HepG2 (cell line): Measurements from ENCODE around the gene SIN3A. TPM values are rescaled to one million over a fixed set of nuclear protein-coding genes. Genes with fewer than 3 reads are reported as not detected.

ENCODE experiments used
- ADNP ChIP-seq: sonication (generic); formaldehyde crosslinking; IDR thresholded peaks from 2 replicates; pipeline ENCODE4 v1.4.0; 2020; ENCODE audit warnings: missing genetic modification reagents
- HHEX ChIP-seq: IDR thresholded peaks from 2 replicates; pipeline ENCODE4 v1.6.1; 2016; ENCODE audit warnings: control low read depth
- MED1 ChIP-seq: sonication (generic); formaldehyde crosslinking; IDR thresholded peaks from 2 replicates; pipeline ENCODE4 v1.4.0; 2020; ENCODE audit warnings: missing genetic modification reagents
- MIER3 ChIP-seq: IDR thresholded peaks from 2 replicates; pipeline ENCODE4 v1.6.1; 2016; ENCODE audit warnings: missing compliant biosample characterization, borderline replicate concordance
- REPIN1 ChIP-seq: sonication (generic); formaldehyde crosslinking; IDR thresholded peaks from 2 replicates; pipeline ENCODE4 v1.8.0; 2022; ENCODE audit warnings: missing genetic modification reagents, low read depth, mild to moderate bottlenecking, borderline replicate concordance
- SIX1 ChIP-seq: sonication (generic); formaldehyde crosslinking; IDR thresholded peaks from 2 replicates; pipeline ENCODE4 v1.4.0; 2020; ENCODE audit warnings: missing genetic modification reagents, borderline replicate concordance
- ZFX ChIP-seq: sonication (generic); formaldehyde crosslinking; IDR thresholded peaks from 2 replicates; pipeline ENCODE4 v1.4.0; 2020; ENCODE audit warnings: mild to moderate bottlenecking, low read depth, missing genetic modification reagents, moderate library complexity
- ZNF34 ChIP-seq: sonication (generic); formaldehyde crosslinking; IDR thresholded peaks from 2 replicates; pipeline ENCODE4 v1.4.0; 2020; ENCODE audit warnings: mild to moderate bottlenecking, missing genetic modification reagents, borderline replicate concordance
- ZNF430 ChIP-seq: sonication (generic); formaldehyde crosslinking; IDR thresholded peaks from 2 replicates; pipeline ENCODE4 v1.9.0; 2021; ENCODE audit warnings: mild to moderate bottlenecking, missing genetic modification reagents
- ZNF501 ChIP-seq: sonication (generic); formaldehyde crosslinking; IDR thresholded peaks from 2 replicates; pipeline ENCODE4 v1.5.1; 2020; ENCODE audit warnings: mild to moderate bottlenecking, moderate library complexity, missing genetic modification reagents
- ZNF510 ChIP-seq: sonication (generic); formaldehyde crosslinking; IDR thresholded peaks from 2 replicates; pipeline ENCODE4 v1.4.0; 2020; ENCODE audit warnings: low read depth, mild to moderate bottlenecking, missing genetic modification reagents
- ZNF557 ChIP-seq: sonication (generic); formaldehyde crosslinking; IDR thresholded peaks from 2 replicates; pipeline ENCODE4 v1.4.0; 2020; ENCODE audit warnings: missing genetic modification reagents
- ZNF607 ChIP-seq: sonication (generic); formaldehyde crosslinking; IDR thresholded peaks from 2 replicates; pipeline ENCODE4 v1.5.1; 2020; ENCODE audit warnings: missing genetic modification reagents, mild to moderate bottlenecking, borderline replicate concordance
- ZNF652 ChIP-seq: IDR thresholded peaks from 2 replicates; pipeline ENCODE4 v1.6.1; 2016; ENCODE audit warnings: low read depth, borderline replicate concordance
- ZNF777 ChIP-seq: sonication (generic); formaldehyde crosslinking; IDR thresholded peaks from 2 replicates; pipeline ENCODE4 v1.4.0; 2020; ENCODE audit warnings: missing genetic modification reagents
- ZNF782 ChIP-seq: sonication (generic); formaldehyde crosslinking; IDR thresholded peaks from 2 replicates; pipeline ENCODE4 v1.4.0; 2020; ENCODE audit warnings: missing genetic modification reagents, mild to moderate bottlenecking, borderline replicate concordance
- polyA plus RNA-seq, 8 experiments: library from polyadenylated mRNA; depleted of rRNA in 3 of 8; stranded (reverse) in 7 of 8; unstranded in 1 of 8; fragments of >200 nt; fragmentation: Illumina TruSeq in 4 of 8; extraction: Trizol in 4 of 8; gene quantifications; 2 replicates each; pipeline versions ENCODE4 v1.2.1 to v1.2.3, GENCODE V29; 2011 to 2016; ENCODE audit warnings: low read depth in 4 of 8, missing spikeins in 1 of 8, mixed read lengths in 1 of 8; ENCODE audit not compliant: insufficient read depth in 1 of 8
- total RNA-seq, 5 experiments: library from RNA; depleted of rRNA; stranded (reverse); fragments of >200 nt; fragmentation: Illumina TruSeq; extraction: Trizol; gene quantifications; 2 replicates each; pipeline ENCODE4 v1.2.3, GENCODE V29; 2016; ENCODE audit warnings: low read depth in 1 of 5
- TF ChIP-seq, protein P1 (sequence below): sonication (generic); formaldehyde crosslinking; IDR thresholded peaks from 2 replicates; pipeline ENCODE4 v1.5.1; 2020; ENCODE audit warnings: missing genetic modification reagents, mild to moderate bottlenecking, borderline replicate concordance
- TF ChIP-seq, protein P2 (sequence below): sonication (generic); formaldehyde crosslinking; IDR thresholded peaks from 2 replicates; pipeline ENCODE4 v1.8.1; 2023; ENCODE audit warnings: missing genetic modification reagents, mild to moderate bottlenecking, borderline replicate concordance
- TF ChIP-seq, protein P3 (sequence below): sonication (generic); formaldehyde crosslinking; IDR thresholded peaks from 2 replicates; pipeline ENCODE4 v1.4.0; 2020; ENCODE audit warnings: mild to moderate bottlenecking, missing genetic modification reagents

The SIN3A gene
- total and polyA plus RNA-seq, 2 of the 13 experiments (the other 11 are each of a cell fraction or from before 2014, with no cell fraction given), result 16.1 to 28.1 TPM

DNA sequence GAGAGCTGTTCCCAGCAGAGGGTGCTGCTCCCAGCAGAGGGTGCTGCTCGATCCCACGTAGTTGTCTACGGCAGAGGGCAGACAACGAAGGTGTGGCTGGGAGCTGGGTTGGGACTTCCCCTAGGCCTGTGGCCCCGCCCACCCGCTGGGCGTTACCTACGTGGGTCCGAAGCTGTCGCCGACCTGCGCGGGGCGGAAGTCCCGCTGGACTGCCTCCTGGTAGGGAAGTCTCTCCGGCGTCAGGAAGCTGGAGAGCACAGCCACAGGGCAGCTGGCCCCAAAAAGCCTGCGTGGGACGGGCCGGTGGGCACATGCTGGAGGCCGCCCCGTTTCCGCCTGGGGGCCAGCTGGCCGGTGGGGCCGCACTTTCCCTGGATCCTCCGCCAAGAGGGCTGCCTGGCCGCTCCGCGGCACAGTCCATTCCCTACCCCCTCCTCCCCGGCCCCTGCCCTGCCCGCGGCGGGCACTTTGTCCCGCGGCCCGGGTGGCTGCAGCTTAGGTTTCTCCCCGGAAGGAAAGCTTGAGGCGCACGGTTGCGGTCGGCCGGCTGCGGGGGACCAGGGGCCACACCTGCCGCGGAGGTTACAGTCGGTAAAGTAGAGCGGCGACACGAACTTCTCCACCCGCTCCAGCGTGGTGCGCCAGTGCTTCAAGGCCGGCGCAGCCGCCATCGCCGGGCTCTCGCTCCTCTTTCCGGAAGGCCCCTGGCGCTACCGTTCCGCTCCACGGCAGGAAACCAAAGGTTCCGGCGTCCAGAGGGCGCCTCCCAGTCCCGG, 83.4 kb downstream of the SIN3A start, which contains the start of gene MAN2C1 (continued):
- peak; percentile 88 for TF ChIP-seq ZFX
- 0 out of 2 replicates have a peak, but pooled peaks have one; percentile 61 for TF ChIP-seq ZNF430 (CRISPR knock-in tag)
- TF ChIP-seq, protein P1, sequence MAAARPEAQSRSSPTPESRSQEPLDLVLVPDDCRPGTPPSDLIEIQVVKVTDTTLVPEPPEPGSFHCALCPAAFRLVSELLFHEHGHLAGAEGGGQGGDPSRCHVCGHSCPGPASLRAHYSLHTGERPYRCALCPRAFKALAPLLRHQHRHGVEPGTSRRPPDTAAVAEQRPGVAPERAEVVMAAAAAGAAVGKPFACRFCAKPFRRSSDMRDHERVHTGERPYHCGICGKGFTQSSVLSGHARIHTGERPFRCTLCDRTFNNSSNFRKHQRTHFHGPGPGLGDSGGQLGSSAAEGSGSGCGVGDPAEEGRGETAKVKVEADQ (CRISPR knock-in tag), result peak; percentile 90; the same call in 1 of the 2 replicates
- TF ChIP-seq ZNF34, result no peak; the same call in 1 of the 2 replicates
- TF ChIP-seq, protein P2, sequence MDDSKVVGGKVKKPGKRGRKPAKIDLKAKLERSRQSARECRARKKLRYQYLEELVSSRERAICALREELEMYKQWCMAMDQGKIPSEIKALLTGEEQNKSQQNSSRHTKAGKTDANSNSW (CRISPR knock-in tag), result no peak
- peak; percentile 86; the same call in 1 of the 2 replicates for TF ChIP-seq MIER3
- TF ChIP-seq HHEX (CRISPR knock-in tag), result no peak
- TF ChIP-seq ZNF501, result no peak; the same call in 1 of the 2 replicates
- TF ChIP-seq ZNF510, result no peak; the same call in 1 of the 2 replicates
- TF ChIP-seq SIX1 (CRISPR knock-in tag), result peak; percentile 65
- TF ChIP-seq ZNF652 (CRISPR knock-in tag), result peak; percentile 51; the same call in 1 of the 2 replicates
- TF ChIP-seq ADNP, result no peak
- TF ChIP-seq, protein P3, sequence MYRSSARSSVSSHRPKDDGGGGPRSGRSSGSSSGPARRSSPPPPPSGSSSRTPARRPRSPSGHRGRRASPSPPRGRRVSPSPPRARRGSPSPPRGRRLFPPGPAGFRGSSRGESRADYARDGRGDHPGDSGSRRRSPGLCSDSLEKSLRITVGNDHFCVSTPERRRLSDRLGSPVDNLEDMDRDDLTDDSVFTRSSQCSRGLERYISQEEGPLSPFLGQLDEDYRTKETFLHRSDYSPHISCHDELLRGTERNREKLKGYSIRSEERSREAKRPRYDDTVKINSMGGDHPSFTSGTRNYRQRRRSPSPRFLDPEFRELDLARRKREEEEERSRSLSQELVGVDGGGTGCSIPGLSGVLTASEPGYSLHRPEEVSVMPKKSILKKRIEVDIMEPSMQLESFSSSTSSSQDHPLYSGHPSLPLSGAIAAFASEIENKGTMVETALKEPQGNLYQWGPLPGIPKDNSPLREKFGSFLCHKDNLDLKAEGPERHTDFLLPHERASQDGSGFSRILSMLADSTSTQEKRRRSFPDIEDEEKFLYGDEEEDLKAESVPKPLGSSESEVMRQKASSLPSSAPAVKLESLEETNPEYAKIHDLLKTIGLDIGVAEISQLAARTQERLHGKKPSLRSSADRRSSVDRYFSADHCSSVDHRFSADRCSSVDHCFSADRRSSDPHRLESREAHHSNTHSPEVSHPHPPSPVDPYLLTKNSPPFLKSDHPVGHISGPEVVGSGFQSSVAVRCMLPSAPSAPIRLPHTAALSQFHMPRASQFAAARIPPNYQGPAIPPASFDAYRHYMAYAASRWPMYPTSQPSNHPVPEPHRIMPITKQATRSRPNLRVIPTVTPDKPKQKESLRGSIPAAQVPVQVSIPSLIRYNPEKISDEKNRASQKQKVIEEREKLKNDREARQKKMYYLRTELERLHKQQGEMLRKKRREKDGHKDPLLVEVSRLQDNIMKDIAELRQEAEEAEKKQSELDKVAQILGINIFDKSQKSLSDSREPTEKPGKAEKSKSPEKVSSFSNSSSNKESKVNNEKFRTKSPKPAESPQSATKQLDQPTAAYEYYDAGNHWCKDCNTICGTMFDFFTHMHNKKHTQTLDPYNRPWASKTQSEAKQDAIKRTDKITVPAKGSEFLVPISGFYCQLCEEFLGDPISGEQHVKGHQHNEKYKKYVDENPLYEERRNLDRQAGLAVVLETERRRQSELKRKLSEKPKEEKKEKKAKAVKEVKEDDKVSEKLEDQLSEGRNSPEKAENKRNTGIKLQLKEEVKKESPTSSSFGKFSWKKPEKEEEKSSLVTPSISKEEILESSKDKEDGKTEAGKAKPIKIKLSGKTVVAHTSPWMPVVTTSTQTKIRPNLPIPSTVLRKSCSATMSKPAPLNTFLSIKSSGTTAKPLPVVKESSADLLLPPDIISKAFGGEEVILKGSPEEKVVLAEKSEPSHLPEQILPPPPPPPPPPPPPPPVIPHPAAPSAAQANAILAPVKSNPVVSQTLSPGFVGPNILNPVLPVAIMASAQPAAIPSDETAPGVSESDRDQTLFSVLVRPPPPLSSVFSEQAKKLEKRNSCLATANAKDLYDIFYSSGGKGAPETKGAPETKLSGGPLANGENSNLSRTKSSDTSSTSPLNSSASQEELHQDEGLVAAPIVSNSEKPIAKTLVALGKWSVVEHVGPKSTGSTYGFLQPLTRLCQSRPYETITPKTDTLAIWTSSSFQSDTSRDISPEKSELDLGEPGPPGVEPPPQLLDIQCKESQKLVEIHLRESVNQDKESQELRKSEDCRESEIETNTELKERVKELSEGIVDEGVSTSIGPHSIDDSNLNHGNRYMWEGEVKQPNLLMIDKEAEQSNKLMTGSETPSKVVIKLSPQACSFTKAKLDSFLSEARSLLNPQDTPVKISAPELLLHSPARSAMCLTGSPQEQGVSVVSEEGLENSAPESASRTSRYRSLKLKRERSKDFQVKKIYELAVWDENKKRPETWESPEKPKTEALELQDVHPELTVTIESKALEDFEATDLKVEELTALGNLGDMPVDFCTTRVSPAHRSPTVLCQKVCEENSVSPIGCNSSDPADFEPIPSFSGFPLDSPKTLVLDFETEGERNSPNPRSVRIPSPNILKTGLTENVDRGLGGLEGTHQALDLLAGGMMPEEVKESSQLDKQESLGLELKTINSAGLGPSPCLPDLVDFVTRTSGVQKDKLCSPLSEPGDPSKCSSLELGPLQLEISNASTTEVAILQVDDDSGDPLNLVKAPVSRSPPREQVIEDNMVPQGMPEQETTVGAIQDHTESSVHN (CRISPR knock-in tag), result peak; percentile 82; the same call in 1 of the 2 replicates
- no peak; the same call in 1 of the 2 replicates for TF ChIP-seq ZNF782
- peak; percentile 62 for TF ChIP-seq REPIN1 (CRISPR knock-in tag)
- peak; percentile 59 for TF ChIP-seq ZNF777 (CRISPR knock-in tag)
- peak; percentile 67; the same call in 1 of the 2 replicates for TF ChIP-seq MED1 (CRISPR knock-in tag)
- peak; percentile 16; the same call in 1 of the 2 replicates for TF ChIP-seq ZNF557 (CRISPR knock-in tag)
- peak; percentile 24 for TF ChIP-seq ZNF607 (CRISPR knock-in tag)
